ENCODE results near the gene CLEC1B. TPM values are rescaled to one million over a fixed set of nuclear protein-coding genes. Genes with fewer than 3 reads are reported as not detected.

CLEC1B gene
- total and polyA plus RNA-seq, 3 donors from 2014 or later: 0.63 to 1.7 (median 1.2) TPM

DNA sequence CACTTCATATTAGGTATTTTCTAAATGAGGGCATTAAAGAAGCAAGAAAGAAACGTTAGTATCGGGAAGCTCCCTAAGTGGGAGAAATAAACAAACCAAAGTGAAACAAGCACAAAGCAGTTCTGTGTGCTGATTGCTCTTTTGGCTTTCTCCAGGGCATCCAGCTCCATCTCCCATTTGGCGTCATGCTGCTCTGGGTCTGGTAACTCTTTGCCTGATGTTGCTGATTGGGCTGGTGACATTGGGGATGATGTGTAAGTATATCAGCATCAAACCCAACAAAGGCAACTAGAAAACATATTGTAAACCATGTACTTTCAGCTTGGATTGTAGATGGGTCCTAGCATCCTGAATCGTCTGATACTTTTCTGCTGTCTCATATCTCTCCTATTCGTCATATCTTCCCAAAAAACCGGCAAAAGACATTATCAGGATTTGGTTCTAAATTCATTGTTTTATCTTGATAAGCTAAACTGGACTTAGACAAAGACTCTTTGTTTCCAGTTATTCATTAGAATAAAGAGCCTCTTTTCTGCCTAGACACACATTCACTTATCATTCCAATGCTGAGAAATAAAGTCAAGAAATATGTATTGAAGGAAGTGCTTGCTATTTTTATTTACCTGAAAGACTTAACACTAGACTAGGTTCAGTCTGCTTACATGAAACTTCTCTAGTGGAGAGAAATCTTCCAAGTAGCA lies 13.9 kb upstream of the CLEC1B start:
- 58 to 75% methylated on average over 6 of the region's 6 CpGs for WGBS, 2 donors
- Histone ChIP-seq H3K4me1 (peaks cover 3% of the 10 kb centered on the region), H3K4me3 (no peak overlapping the region), H3K9me3 (no peaks in the 10 kb centered on the region), H3K27ac (peak overlapping the region; percentile 49 to 51), H3K36me3 (ENCODE audit: low read depth, missing control alignments) (no peaks in the 10 kb centered on the region), H3K27me3 (no peaks in the 10 kb centered on the region)
- intact Hi-C loops (cut with DNase I; ENCODE audit: low total_unique reads): no loop called here
- TF ChIP-seq, protein P1, sequence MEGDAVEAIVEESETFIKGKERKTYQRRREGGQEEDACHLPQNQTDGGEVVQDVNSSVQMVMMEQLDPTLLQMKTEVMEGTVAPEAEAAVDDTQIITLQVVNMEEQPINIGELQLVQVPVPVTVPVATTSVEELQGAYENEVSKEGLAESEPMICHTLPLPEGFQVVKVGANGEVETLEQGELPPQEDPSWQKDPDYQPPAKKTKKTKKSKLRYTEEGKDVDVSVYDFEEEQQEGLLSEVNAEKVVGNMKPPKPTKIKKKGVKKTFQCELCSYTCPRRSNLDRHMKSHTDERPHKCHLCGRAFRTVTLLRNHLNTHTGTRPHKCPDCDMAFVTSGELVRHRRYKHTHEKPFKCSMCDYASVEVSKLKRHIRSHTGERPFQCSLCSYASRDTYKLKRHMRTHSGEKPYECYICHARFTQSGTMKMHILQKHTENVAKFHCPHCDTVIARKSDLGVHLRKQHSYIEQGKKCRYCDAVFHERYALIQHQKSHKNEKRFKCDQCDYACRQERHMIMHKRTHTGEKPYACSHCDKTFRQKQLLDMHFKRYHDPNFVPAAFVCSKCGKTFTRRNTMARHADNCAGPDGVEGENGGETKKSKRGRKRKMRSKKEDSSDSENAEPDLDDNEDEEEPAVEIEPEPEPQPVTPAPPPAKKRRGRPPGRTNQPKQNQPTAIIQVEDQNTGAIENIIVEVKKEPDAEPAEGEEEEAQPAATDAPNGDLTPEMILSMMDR (IDR thresholded peaks at IDR 0.05): no peak
- TF ChIP-seq POLR2A (IDR thresholded peaks at IDR 0.05): no peak
- DNase-seq: peak; percentile 81

DNA sequence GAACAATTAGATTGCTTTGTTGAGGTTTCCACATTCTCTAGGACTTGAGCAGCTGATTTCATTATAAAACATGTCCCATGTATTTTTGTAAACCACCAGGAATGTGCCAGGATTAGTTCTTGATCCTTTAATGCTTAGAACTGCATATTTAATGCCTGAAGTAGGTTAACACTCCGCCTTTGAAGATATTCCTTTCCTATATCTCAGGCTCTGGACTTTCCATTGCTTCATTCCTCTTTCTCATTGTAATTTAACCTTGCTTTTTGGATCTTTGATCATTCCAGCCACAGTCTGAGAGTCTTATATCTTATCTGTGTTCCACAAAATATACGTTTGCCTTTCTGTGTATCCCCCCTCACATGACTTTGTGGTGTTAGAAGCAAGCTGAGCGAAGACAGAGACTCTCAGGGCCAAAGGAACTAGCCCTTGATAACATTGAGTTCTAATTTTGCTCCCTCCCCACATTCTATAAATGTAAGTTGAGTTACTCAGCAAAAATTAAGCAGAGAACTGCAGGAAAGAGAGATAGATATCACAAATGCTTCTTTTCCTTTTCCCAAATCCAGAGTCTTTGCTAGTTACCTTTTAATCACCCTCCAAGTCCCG lies 2.4 kb upstream of the CLEC1B start:
- no peak for TF ChIP-seq POLR2A (IDR thresholded peaks at IDR 0.05)
- TF ChIP-seq, protein P1 (IDR thresholded peaks at IDR 0.05): no peak
- Histone ChIP-seq H3K27me3 (no peaks in the 10 kb centered on the region), H3K9me3 (no peaks in the 10 kb centered on the region), H3K27ac (peak overlapping the region; percentile 15 to 46), H3K4me3 (peak overlapping the region; percentile 36 to 39), H3K36me3 (ENCODE audit: low read depth, missing control alignments) (no peaks in the 10 kb centered on the region), H3K4me1 (no peaks in the 10 kb centered on the region)
- intact Hi-C loops (cut with DNase I; ENCODE audit: low total_unique reads): no loop called here
- WGBS, 2 donors: 42 to 43% methylated on average over 4 of the region's 4 CpGs
- DNase-seq: no peak

DNA sequence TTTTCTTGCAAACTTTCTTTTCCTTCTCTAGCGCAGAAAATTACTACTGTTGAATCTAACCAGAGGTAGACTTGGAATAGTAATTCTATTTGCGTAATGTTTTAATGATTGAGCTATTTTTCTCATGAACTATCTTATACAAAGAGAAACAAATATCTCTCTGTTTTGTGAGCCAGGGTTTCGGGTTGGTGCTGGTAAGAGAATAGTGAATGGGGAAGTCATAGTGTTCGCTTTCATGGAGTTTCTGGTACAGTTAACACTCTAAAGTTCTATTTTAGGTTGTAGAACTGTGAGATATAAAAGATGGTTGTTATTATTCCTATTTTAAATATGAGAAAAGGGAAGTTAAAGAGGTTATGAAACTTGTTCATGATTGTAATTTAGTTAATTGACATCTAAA lies 6.6 kb downstream of the CLEC1B start:
- no peak for TF ChIP-seq POLR2A (IDR thresholded peaks at IDR 0.05)
- TF ChIP-seq, protein P1 (IDR thresholded peaks at IDR 0.05): no peak
- WGBS, 2 donors: 80 to 83% methylated on average over 4 of the region's 4 CpGs
- no peaks in the 10 kb centered on the region for H3K4me1 ChIP-seq
- no peaks in the 10 kb centered on the region for H3K27me3 ChIP-seq
- no peak overlapping the region for H3K4me3 ChIP-seq
- H3K36me3 ChIP-seq (ENCODE audit: low read depth, missing control alignments): no peaks in the 10 kb centered on the region
- intact Hi-C loops (cut with DNase I; ENCODE audit: low total_unique reads): no loop called here
- DNase-seq: no peak
- H3K9me3 ChIP-seq: no peaks in the 10 kb centered on the region
- no peak overlapping the region for H3K27ac ChIP-seq

DNA sequence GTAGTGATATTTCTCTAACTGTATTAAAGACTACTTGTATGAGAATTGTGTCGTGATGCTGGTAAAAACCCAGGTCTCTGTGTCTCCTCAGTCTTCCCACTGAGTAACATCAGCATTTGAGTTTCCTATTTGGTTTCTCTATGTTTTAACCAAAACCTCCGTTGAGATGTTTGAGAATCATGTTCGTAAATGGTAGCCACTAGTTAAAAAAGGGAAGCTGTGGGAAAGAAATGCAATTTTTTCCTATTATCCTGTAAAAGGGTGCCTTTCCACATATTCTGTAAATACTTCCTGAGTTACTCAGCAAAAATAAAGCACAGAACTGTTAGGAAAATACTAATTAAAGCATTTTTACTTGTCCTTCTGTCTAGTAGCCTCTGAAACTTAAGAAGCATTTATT lies 7.0 kb downstream of the CLEC1B start:
- 77 to 82% methylated on average over 3 of the region's 3 CpGs for WGBS, 2 donors
- no peak for DNase-seq

More for the DNA sequence above, 7.0 kb downstream of the CLEC1B start:
- Histone ChIP-seq H3K36me3 (ENCODE audit: low read depth, missing control alignments) (no peaks in the 10 kb centered on the region), H3K27me3 (no peaks in the 10 kb centered on the region), H3K27ac (no peak overlapping the region), H3K9me3 (no peaks in the 10 kb centered on the region), H3K4me3 (no peak overlapping the region), H3K4me1 (no peaks in the 10 kb centered on the region)
- intact Hi-C loops (cut with DNase I; ENCODE audit: low total_unique reads): no loop called here
- TF ChIP-seq, protein P1 (IDR thresholded peaks at IDR 0.05): no peak
- TF ChIP-seq POLR2A (IDR thresholded peaks at IDR 0.05): no peak
